Measurements from ENCODE around the gene HMCES.
"Not testable (repeated sequence)": the region's sequence is repeated elsewhere in the genome, so short reads cannot be mapped to it uniquely, and the experiment has no call there.

The HMCES gene

DNA sequence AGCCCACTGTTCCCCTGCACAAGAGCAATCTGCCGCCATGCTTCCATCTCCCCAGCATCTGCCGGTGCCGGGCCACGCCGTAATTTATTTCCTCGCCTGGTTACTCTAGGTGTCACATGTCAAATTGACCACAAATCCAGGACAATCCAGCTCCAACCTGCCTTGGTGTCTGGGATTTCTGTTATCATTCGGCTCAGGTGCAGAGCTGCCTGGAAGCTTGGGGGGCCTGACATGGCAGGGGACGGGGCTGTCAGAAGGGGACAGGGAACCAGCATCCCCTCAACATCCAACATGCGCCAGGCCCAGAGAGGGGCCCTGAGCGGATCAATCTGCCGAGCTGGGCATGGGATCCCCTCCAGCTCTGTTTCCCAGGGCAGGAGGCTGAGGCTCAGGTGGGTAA is 47.9 kb downstream of the HMCES start:
- Histone ChIP-seq H3K27me3 (ENCODE audit: control insufficient read depth, insufficient read depth, low read length) (peaks cover 7% of the 10 kb centered on the region), H3K9me3 (replicated peaks; ENCODE audit: low read length) (no peaks in the 10 kb centered on the region)

DNA sequence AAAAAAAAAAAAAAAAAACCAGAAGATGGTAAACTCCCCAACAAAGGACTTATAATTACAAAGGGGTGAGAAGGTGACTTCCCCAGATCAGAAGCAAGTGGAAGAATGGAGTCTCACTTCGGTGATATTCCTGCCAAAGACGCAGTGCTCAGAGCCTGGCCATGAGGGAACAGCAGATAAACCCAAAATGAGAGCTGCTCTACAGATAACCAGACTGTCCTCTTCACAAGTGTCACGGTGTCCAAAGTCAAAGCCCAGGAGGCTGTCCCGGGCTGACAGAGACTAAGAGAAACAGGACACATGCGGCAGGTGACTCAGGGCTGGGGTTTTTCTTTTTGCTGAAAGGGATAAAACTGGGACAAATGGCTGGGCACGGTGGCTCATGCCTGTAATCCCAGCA is 48.8 kb downstream of the HMCES start:
- Histone ChIP-seq H3K4me3 (ENCODE audit: low read length) (no peak overlapping the region), H3K9me3 (replicated peaks; ENCODE audit: low read length) (no peaks in the 10 kb centered on the region), H3K4me1 (ENCODE audit: control insufficient read depth, insufficient read depth, low read length) (no peaks in the 10 kb centered on the region), H3K36me3 (ENCODE audit: insufficient read depth, low read length) (no peaks in the 10 kb centered on the region), H3K4me2 (ENCODE audit: low read length) (no peak overlapping the region), H3K9ac (ENCODE audit: low read depth, low read length) (no peak overlapping the region), H3K27me3 (ENCODE audit: control insufficient read depth, insufficient read depth, low read length) (peaks cover 10% of the 10 kb centered on the region)

More for the DNA sequence above, 47.9 kb downstream of the HMCES start:
- H3K4me2 ChIP-seq (ENCODE audit: low read length): no peak overlapping the region
- no peaks in the 10 kb centered on the region for H3K4me1 ChIP-seq (ENCODE audit: control insufficient read depth, insufficient read depth, low read length)
- no peak overlapping the region for H3K9ac ChIP-seq (ENCODE audit: low read depth, low read length)
- no peak overlapping the region for H3K4me3 ChIP-seq (ENCODE audit: low read length)
- no peaks in the 10 kb centered on the region for H3K36me3 ChIP-seq (ENCODE audit: insufficient read depth, low read length)

DNA sequence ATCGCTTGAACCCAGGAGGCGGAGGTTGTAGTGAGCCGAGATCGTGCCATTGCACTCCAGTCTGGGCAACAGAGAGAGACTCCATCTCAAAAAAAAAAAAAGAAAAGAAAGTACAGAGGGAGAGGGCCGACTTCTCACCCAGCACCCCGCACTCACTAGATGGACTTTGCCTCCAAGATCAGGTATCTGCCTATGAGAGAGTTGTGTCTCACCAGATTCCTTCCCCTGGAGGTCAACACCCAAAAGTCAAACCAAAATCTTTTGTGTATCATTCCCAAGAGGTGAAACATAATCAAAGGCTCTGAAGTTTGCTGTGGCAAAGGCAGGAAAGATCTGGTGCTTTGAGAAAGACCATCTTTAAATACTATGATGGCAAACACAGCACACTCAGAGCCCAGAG is 51.2 kb downstream of the HMCES start:
- no peak overlapping the region for H3K9ac ChIP-seq (ENCODE audit: low read depth, low read length)
- no peaks in the 10 kb centered on the region for H3K36me3 ChIP-seq (ENCODE audit: insufficient read depth, low read length)
- H3K4me2 ChIP-seq (ENCODE audit: low read length): no peak overlapping the region
- H3K9me3 ChIP-seq (replicated peaks; ENCODE audit: low read length): no peaks in the 10 kb centered on the region
- H3K4me1 ChIP-seq (ENCODE audit: control insufficient read depth, insufficient read depth, low read length): no peaks in the 10 kb centered on the region
- H3K4me3 ChIP-seq (ENCODE audit: low read length): no peak overlapping the region
- peaks cover 12% of the 10 kb centered on the region for H3K27me3 ChIP-seq (ENCODE audit: control insufficient read depth, insufficient read depth, low read length)

DNA sequence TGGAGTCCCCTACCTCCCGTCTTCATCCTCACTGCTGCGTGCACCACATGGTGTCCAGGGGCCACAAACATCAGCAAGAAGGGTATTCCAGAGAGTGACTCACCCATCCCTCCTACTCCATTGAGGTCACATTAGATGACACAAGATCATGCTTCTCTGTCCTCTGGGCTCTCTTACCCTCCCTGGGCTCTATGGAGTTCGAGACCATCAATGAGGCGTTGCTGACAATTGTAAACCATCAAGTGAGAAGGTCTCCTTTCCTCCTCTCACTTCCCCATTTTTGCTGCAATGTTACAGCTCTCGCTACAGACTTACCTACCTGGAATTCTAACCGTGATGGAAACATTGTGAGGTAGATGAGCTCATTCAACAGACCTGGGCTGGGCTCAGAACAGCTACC is 51.7 kb downstream of the HMCES start:
- Histone ChIP-seq H3K4me1 (ENCODE audit: control insufficient read depth, insufficient read depth, low read length) (no peaks in the 10 kb centered on the region), H3K9me3 (replicated peaks; ENCODE audit: low read length) (no peaks in the 10 kb centered on the region), H3K27me3 (ENCODE audit: control insufficient read depth, insufficient read depth, low read length) (peaks cover 12% of the 10 kb centered on the region), H3K4me3 (ENCODE audit: low read length) (no peak overlapping the region), H3K4me2 (ENCODE audit: low read length) (no peak overlapping the region), H3K9ac (ENCODE audit: low read depth, low read length) (no peak overlapping the region), H3K36me3 (ENCODE audit: insufficient read depth, low read length) (no peaks in the 10 kb centered on the region)

DNA sequence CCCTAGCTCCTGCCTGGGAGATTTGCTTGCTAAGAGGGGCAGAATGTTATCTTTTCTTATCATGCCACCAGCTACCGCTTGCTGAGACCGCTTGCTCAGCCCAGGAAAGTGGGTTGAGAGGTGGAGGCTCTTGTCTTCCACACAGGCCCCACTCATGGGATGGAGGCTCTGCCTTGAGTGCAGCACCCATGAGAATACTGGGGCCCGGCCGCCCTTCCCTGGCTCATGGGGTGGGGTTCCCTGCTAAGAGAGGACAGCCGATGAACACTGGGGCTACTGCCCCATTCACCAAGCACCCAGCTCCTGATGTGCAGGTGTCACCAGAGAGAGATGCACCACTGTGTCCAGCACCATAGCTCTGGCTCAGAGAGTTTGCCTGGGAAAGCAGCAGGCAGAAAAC is 55.2 kb downstream of the HMCES start:
- Histone ChIP-seq H3K4me2 (ENCODE audit: low read length) (no peak overlapping the region), H3K4me3 (ENCODE audit: low read length) (no peak overlapping the region), H3K4me1 (ENCODE audit: control insufficient read depth, insufficient read depth, low read length) (no peaks in the 10 kb centered on the region), H3K9ac (ENCODE audit: low read depth, low read length) (no peak overlapping the region), H3K27me3 (ENCODE audit: control insufficient read depth, insufficient read depth, low read length) (peaks cover 12% of the 10 kb centered on the region), H3K36me3 (ENCODE audit: insufficient read depth, low read length) (no peaks in the 10 kb centered on the region), H3K9me3 (replicated peaks; ENCODE audit: low read length) (no peaks in the 10 kb centered on the region)

DNA sequence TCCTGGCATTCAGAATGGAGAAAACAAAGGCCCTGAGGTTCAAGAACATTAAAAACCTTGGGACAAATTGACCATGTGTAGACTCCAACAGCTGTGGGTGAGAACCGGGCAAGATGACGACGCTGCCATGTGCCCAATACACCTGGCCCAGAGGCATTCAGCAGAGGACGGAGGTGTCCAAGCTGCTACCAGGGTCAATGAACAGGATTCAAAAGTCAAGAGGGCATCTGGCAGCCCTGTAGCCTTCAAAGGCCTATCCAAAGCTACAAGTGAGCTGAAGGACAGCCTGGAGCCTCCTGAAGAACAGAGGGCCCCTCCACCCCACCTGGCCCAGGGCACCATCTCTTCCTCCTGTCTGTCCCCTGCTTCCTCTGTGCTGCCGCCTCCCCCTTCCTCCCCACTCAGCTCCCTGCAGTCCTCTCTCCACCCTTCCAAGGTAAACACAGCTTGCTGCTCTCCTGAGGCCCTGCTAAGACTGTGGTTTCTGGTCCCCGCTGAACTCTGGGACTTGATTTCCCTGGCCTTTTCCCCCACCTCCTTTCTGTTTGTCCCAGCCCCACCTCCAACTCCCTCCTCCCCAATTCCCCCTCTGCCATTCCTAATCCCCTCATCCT is 57.5 kb downstream of the HMCES start:
- no peak overlapping the region for H3K4me3 ChIP-seq (ENCODE audit: low read length)
- H3K9ac ChIP-seq (ENCODE audit: low read depth, low read length): no peak overlapping the region
- H3K4me1 ChIP-seq (ENCODE audit: control insufficient read depth, insufficient read depth, low read length): no peaks in the 10 kb centered on the region
- no peak overlapping the region for H3K4me2 ChIP-seq (ENCODE audit: low read length)
- peaks cover 5% of the 10 kb centered on the region for H3K27me3 ChIP-seq (ENCODE audit: control insufficient read depth, insufficient read depth, low read length)
- no peaks in the 10 kb centered on the region for H3K9me3 ChIP-seq (replicated peaks; ENCODE audit: low read length)
- no peaks in the 10 kb centered on the region for H3K36me3 ChIP-seq (ENCODE audit: insufficient read depth, low read length)

DNA sequence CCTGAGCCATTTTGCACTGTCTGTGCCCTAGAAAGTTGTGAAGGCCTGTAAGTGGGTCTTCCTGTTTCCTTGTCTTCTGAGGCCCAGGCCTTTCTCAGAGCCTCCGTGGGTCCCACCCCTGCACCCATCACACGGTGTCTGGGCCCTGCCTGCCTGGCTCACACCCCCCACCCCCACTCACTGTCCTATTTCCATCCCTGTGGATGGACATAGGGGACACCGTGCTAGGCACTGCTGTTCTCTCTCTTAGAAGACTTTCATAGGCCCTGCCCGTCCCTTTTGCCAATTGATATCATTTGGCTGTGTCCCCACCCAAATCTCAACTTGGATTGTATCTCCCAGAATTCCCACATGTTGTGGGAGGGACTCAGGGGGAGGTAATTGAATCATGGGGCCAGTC is 59.0 kb downstream of the HMCES start:
- not testable (repeated sequence) for H3K27me3 ChIP-seq (ENCODE audit: control insufficient read depth, insufficient read depth, low read length); H3K4me1 ChIP-seq (ENCODE audit: control insufficient read depth, insufficient read depth, low read length); H3K4me2 ChIP-seq (ENCODE audit: low read length); H3K9ac ChIP-seq (ENCODE audit: low read depth, low read length); H3K4me3 ChIP-seq (ENCODE audit: low read length); H3K9me3 ChIP-seq (replicated peaks; ENCODE audit: low read length); H3K36me3 ChIP-seq (ENCODE audit: insufficient read depth, low read length)

DNA sequence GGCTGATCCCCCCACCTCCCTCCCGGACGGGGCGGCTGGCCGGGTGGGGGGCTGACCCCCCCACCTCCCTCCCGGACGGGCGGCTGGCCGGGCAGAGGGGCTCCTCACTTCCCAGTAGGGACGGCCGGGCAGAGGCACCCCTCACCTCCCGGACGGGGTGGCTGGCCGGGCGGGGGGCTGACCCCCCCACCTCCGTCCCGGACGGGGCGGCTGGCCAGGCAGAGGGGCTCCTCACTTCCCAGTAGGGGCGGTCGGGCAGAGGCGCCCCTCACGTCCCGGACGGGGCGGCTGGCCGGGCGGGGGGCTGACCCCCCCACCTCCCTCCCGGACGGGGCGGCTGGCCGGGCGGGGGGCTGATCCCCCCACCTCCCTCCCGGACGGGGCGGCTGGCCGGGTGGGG is 60.5 kb downstream of the HMCES start:
- H3K27me3 ChIP-seq (ENCODE audit: control insufficient read depth, insufficient read depth, low read length); H3K9ac ChIP-seq (ENCODE audit: low read depth, low read length); H3K9me3 ChIP-seq (replicated peaks; ENCODE audit: low read length); H3K36me3 ChIP-seq (ENCODE audit: insufficient read depth, low read length); H3K4me1 ChIP-seq (ENCODE audit: control insufficient read depth, insufficient read depth, low read length); H3K4me3 ChIP-seq (ENCODE audit: low read length); H3K4me2 ChIP-seq (ENCODE audit: low read length): not testable (repeated sequence)

DNA sequence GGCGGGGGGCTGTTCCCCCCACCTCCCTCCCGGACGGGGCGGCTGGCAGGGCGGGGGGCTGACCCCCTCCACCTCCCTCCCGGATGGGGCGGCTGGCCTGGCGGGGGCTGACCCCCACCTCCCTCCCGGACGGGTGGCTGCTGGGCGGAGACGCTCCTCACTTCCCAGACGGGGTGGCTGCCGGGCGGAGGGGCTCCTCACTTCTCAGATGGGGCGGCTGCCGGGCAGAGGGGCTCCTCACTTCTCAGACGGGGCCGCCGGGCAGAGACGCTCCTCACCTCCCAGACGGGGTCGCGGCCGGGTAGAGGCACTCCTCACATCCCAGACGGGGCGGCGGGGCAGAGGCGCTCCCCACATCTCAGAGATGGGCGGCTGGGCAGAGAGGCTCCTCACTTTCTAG is 61.2 kb downstream of the HMCES start:
- H3K36me3 ChIP-seq (ENCODE audit: insufficient read depth, low read length); H3K4me2 ChIP-seq (ENCODE audit: low read length); H3K9me3 ChIP-seq (replicated peaks; ENCODE audit: low read length); H3K4me3 ChIP-seq (ENCODE audit: low read length); H3K9ac ChIP-seq (ENCODE audit: low read depth, low read length); H3K4me1 ChIP-seq (ENCODE audit: control insufficient read depth, insufficient read depth, low read length): not testable (repeated sequence)
- H3K27me3 ChIP-seq (ENCODE audit: control insufficient read depth, insufficient read depth, low read length): peaks cover 14% of the 10 kb centered on the region

DNA sequence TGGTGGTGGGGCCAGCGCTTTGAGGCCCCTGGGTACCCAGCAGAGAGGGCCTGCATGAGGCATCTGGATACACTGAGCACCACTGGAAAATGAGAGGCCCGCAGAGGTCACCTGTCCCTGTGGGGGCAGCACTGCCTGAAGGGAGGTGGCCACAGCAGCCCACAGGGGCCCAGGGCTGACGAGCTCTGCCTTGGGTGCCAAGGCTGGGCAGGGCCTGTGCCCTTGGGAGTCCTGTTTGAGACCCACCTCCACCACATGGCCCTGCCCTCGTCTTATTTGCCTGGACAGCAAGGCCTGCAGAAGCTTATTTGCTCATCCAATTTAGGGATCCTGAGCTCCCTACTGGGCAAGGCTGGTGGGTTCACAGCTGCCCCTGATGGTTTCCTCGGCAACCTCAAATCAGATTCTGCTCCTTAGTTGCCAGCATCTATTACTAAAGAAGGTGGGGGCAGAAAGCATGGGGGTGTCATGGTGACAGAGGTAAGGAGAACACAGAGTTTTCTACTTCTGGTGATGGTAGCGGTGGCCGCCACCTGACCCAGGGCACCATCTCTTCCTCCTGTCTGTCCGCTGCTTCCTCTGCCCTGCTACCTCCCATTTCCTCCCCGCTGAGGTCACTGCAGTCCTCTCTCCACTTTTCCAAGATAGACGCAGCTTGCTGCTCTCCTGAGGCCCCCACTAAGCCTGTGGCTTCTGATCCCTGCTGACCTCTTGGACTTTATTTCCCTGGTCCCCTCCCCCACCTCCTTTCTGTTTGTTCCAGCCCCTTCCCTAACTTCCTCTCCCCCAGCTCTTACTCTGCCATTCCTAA is 62.9 kb downstream of the HMCES start:
- Histone ChIP-seq H3K4me3 (ENCODE audit: low read length) (no peak overlapping the region), H3K4me1 (ENCODE audit: control insufficient read depth, insufficient read depth, low read length) (no peaks in the 10 kb centered on the region), H3K9ac (ENCODE audit: low read depth, low read length) (no peak overlapping the region), H3K27me3 (ENCODE audit: control insufficient read depth, insufficient read depth, low read length) (peaks cover 30% of the 10 kb centered on the region), H3K9me3 (replicated peaks; ENCODE audit: low read length) (no peaks in the 10 kb centered on the region), H3K4me2 (ENCODE audit: low read length) (no peak overlapping the region), H3K36me3 (ENCODE audit: insufficient read depth, low read length) (no peaks in the 10 kb centered on the region)

DNA sequence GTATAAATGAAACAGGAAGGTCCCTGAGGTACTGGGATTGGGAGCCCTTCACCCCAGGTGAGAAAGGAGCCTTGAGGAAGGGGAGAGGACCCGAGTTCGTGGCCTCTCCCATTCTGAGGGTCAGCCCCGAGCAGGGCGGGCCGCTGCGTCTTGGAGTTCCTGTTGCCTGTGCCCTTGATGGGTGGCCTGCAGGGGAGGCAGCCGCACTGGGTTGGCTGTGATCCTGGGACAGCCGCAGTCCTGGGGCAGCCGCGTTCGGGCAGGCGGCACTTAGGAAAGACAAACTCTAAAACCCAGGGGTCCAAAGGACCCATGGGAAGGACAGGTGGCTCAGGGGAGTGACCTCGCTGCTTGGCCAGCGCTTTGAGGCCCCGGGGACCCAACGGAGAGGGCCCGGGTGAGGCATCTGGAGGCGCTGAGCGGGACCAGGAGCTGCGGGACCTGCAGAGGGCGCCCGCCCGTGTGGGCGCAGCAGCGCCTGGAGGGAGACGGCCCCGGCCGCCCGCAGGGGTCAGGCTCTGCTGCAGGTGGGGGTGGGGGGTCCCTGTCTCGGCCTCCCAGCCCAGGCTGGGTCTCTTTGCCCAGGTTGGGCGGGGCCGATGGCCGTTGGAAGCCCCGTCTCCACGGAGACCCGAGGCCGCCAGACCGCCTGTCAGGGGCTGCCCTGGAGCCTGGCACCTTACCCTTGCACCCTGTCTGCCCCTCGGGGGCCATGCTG is 65.1 kb downstream of the HMCES start:
- H3K9ac ChIP-seq (ENCODE audit: low read depth, low read length): no peak overlapping the region
- peak overlapping the region; percentile 47 for H3K4me3 ChIP-seq (ENCODE audit: low read length)
- H3K36me3 ChIP-seq (ENCODE audit: insufficient read depth, low read length): no peaks in the 10 kb centered on the region
- no peaks in the 10 kb centered on the region for H3K4me1 ChIP-seq (ENCODE audit: control insufficient read depth, insufficient read depth, low read length)
- H3K9me3 ChIP-seq (replicated peaks; ENCODE audit: low read length): no peaks in the 10 kb centered on the region
- peak overlapping the region; percentile 88 for H3K4me2 ChIP-seq (ENCODE audit: low read length)
- peaks cover 46% of the 10 kb centered on the region for H3K27me3 ChIP-seq (ENCODE audit: control insufficient read depth, insufficient read depth, low read length)

Measured in skeletal muscle satellite cell (primary cell).